GM19468 (cell line): ENCODE data around the gene P2RX3.
"Not testable (repeated sequence)": the region's sequence is repeated elsewhere in the genome, so short reads cannot be mapped to it uniquely, and the experiment has no call there.

Experiments used
- ATAC-seq: cut with Tn5 transposase; IDR thresholded peaks from one replicate; pipeline ENCODE4 v1.9.1; 2021; ENCODE audit warnings: mild to moderate bottlenecking, moderate library complexity, moderate number of reproducible peaks; ENCODE audit not compliant: unreplicated experiment; ENCODE audit errors: extremely low read depth

P2RX3 gene

GRCh38 chr11:57347336-57347735, 9.2 kb downstream of the P2RX3 start:
- no peak for ATAC-seq

- no peak for ATAC-seq
Measured at GRCh38 chr11:57348052-57348451, 9.9 kb downstream of the P2RX3 start.

GRCh38 chr11:57348636-57349313, 10.6 kb downstream of the P2RX3 start:
- ATAC-seq = no peak

- no peak for ATAC-seq
Measured at GRCh38 chr11:57349491-57350274, 11.5 kb downstream of the P2RX3 start.

GRCh38 chr11:57353036-57353435, 14.9 kb downstream of the P2RX3 start:
- ATAC-seq = no peak

GRCh38 chr11:57353446-57353845, 15.3 kb downstream of the P2RX3 start:
- ATAC-seq = no peak

GRCh38 chr11:57353852-57354251, 15.7 kb downstream of the P2RX3 start:
- ATAC-seq = no peak

- ATAC-seq = no peak
Measured at GRCh38 chr11:57354699-57355098, 16.5 kb downstream of the P2RX3 start.

GRCh38 chr11:57356268-57356667, 18.1 kb downstream of the P2RX3 start:
- ATAC-seq = no peak

GRCh38 chr11:57357310-57357709, 19.2 kb downstream of the P2RX3 start:
- ATAC-seq = no peak

GRCh38 chr11:57357856-57358255, 19.7 kb downstream of the P2RX3 start:
- no peak for ATAC-seq

GRCh38 chr11:57358543-57358961, 20.4 kb downstream of the P2RX3 start:
- no peak for ATAC-seq

GRCh38 chr11:57358991-57359390, 20.8 kb downstream of the P2RX3 start:
- no peak for ATAC-seq

GRCh38 chr11:57359396-57359795, 21.2 kb downstream of the P2RX3 start:
- no peak for ATAC-seq

GRCh38 chr11:57359896-57360690, 21.9 kb downstream of the P2RX3 start:
- no peak for ATAC-seq

GRCh38 chr11:57360991-57361390, 22.8 kb downstream of the P2RX3 start:
- no peak for ATAC-seq

- ATAC-seq = not testable (repeated sequence)
Measured at GRCh38 chr11:57361420-57361819, 23.3 kb downstream of the P2RX3 start.

- ATAC-seq = no peak
Measured at GRCh38 chr11:57361926-57362325, 23.8 kb downstream of the P2RX3 start.

- ATAC-seq = no peak
Measured at GRCh38 chr11:57363131-57364080, 25.3 kb downstream of the P2RX3 start.
